GM21723 (cell line): ENCODE data around the gene PLEKHA1.

Experiments used
- ATAC-seq: cut with Tn5 transposase; IDR thresholded peaks from one replicate; pipeline ENCODE4 v1.9.1; 2021; ENCODE audit warnings: mild to moderate bottlenecking, moderate library complexity; ENCODE audit not compliant: unreplicated experiment

PLEKHA1 gene

GRCh38 chr10:122475591-122476332 lies 101.3 kb downstream of the PLEKHA1 start:
- ATAC-seq, result no peak

DNA sequence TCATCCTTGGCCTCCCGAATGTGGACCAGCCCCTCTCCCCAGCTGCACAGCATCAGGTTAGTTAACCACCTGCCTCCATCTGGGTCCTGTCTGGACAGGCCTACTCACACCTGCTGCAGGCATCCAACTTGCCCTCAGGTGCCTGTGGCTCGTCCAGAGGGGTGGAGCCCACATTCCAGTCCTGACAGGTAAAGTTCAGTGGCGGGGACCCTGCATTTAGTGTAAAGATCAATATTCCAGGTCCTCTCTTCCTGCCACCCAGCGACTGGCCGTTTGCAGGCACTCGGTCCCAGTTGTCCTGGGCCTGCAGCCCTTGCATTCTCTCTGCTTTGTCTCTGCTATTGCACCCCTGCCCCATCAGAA lies 101.8 kb downstream of the PLEKHA1 start:
- ATAC-seq, result no peak

GRCh38 chr10:122477436-122477835 lies 102.9 kb downstream of the PLEKHA1 start:
- no peak for ATAC-seq

- ATAC-seq, result no peak
These were observed 104.5 kb downstream of the PLEKHA1 start for GRCh38 chr10:122478971-122479370.

DNA sequence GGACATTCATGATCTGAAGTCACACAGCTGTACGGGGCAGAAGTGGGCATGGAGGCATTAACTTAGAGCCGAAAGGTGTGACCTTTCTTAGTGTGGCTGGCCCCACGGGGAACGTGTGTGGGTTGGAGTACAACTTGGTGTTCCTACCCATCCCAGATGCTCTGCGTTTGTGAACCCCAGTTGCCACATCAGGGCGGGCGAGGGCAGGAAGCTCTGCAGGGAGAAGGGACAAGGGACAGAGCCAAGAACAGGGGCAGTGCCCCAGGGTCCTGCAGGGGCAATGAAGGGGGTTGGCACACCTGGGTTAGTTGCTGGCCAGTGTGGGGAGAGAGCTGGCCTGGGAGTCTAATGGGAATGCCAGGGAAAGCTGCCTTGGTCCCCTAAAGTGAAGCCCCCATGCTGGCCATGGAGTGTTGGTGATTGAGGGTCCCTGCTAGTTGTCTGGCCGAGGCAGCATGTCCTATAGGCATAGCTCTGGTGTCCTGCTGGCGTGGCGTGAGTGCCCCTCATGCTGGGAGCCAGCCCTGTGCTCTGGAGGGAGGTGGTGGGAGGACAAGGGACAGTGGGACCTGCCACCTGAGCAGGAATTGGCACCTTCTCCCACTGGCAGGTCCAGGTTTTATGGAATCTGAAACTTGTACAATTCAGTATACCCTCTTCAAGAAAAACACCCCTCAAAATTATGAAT lies 105.8 kb downstream of the PLEKHA1 start:
- no peak for ATAC-seq

DNA sequence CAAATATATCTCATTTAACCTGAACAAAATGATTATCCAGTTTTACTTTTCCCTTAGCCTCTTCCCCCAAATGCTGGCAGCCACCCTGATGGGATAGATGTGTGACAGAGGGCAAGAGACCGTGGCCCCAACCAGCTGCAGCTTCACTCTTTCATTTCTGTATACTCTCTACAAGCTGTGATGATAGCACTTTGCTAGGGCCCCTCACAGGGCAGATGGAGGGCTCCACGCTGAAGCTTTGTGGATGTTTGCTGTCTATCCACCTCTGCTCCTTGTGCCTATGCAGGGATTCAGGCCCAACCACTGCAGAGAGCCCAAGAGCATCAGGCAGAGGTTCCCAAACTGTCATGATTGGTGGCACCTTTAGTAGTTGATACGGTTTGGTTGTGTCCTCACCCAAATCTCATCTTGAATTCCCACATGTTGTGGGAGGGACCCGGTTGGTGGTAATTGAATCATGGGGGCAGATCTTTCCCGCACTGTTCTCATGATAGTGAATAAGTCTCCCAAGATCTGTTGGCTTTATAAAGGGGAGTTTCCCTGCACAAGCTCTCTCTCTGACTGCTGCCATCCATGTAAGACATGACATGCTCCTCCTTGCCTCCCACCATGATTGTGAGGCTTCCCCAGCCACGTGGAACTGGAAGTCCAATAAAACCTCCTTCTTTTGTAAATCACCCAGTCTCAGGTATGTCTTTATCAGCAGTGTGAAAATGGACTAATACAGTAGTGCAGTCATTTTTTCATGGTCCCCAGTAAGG lies 107.0 kb downstream of the PLEKHA1 start:
- no peak for ATAC-seq
